ENCODE data around the gene MCTS1.
"Not testable (repeated sequence)": the region's sequence is repeated elsewhere in the genome, so short reads cannot be mapped to it uniquely, and the experiment has no call there.

MCTS1 gene

DNA sequence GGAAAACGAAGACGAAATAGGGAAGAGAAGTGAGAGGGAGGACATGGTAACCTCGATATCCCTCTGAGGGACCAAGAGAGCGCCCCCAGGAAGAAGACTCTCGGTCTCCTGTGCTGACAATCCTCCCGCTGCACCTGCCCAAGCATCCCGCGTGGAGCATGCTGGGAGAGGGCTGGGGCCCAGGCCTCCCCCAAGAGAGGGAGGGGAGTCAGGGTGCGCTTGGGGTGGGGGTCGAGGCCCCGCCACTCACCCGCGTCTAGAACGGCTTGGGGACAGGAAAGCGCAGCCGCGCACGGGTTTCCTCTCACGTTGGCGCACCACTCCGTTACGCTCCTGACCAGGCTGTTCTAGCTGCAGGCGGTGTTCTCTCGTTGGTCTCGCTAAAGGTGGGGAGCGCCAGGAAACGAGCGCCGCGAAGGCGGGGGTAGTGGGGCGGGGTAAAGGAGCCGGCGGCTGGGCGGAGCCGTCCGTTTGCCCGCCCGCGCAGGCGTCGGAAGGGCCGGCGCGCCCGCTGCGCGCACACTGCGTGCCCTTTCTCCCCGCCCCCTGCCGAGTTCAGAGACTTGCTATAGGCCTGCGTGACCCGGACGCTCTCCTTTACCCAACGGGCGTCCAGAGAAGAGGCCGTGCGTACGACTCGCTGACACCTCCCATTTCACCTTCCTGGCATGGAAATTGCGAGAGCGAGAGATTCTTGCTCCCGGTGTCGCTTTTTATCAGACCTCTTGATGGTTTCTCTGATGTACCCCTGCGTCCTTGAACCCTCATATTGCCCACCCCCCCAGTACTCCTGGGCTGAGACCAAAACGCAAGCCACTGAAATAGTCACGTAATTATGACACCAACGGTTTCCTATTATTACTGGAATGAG, 26.0 kb downstream of the MCTS1 start, which contains the start of gene C1GALT1C1:
TSS of gene C1GALT1C1 (minus strand) at position 388 of the 871 bp plus-strand sequence. CDS start 2,888 bp downstream, outside the sequence.
- peak; percentile 75 for DNase-seq (ENCODE audit: low read depth)

DNA sequence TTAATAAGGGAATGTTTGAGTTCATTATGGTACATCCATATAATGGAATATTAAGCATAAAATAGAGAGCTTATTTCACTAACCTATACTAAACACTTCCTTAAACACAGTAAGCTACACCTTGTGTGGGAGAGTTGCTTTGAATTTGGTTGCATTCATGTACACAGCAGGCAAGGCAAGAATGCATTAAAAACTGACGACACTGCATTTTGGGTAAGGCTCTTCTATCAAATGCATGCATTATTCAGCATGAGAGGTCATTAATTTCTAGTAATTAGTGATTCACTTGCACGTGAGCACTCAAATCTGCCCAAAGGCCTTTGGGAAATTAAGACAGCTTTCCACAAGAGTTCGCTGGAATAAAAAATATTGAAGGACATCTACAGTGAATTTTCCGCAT, 34.7 kb downstream of the MCTS1 start:
- no peak for DNase-seq (ENCODE audit: low read depth)

DNA sequence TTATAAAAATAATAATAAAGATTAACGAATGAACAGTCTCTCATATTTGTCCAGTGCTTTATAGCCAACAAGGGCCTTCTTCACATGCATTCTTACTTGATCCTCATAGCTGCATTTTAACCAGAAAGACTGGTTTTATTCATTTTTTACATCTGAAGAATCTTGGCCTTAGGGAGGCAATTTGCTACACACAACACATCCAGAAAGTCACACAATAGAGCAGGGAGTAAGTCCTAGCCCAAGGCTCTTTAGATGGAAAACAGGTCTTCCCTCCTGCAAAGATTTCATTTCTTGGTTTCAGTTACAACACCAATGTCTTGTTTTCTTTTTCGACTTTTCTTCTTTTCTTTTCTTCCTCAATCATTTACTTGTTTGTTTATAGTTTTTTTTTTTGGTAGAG, 39.0 kb downstream of the MCTS1 start:
- DNase-seq (ENCODE audit: low read depth), result no peak

DNA sequence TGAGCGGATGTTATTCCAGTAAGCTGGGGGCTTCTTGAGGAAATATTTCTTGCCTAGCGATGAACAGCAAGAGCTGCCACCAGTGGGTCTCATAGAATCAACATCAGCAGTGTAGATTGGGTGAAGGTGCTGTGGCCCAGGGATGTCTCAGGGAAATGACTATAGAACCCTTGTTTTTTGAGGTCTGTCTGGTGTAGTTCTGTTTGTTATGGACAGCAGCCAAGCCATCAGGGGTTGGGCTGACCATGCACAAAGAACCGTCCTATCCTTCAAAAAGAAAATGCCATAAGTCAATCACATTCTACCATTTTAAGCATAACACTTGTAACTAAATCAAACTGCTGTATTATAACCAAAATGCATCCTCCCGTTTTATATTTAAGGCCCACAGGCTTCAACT, 43.2 kb downstream of the MCTS1 start:
- DNase-seq (ENCODE audit: low read depth), result no peak

DNA sequence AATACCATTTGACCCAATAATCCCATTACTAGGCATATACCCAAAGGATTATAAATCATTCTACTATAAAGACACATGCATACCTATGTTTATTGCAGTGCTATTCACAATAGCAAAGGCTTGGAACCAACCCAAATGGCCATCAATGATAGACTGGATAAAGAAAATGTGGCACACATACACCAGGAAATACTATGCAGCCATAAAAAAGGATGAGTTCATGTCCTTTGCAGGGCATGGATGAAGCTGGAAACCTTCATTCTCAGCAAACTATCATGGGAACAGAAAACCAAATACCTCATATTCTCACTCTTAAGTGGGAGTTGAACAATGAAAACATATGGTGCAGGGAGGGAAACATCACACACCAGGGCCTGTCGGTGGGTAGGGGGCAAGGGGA, 48.4 kb downstream of the MCTS1 start:
- DNase-seq (ENCODE audit: low read depth), result not testable (repeated sequence)

DNA sequence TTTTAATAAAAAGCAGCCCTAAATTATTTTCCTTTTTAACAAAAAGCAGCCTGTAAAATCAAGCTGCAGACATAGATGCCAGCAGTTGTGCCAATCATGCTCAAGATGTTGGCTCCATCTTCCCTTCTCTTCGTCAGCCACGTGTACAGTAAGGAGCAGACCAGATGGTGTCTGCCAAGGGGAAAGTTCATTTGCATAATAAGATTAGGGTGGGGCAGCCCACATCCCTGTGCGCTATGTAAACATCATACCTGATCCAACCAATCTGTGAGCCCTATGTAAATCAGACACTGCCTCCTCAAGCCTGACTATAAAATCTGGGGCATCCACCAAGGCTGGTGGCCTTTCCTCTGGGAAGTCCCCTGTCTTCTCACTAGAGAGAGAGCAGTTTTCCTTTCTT, 49.1 kb downstream of the MCTS1 start:
- DNase-seq (ENCODE audit: low read depth), result no peak

DNA sequence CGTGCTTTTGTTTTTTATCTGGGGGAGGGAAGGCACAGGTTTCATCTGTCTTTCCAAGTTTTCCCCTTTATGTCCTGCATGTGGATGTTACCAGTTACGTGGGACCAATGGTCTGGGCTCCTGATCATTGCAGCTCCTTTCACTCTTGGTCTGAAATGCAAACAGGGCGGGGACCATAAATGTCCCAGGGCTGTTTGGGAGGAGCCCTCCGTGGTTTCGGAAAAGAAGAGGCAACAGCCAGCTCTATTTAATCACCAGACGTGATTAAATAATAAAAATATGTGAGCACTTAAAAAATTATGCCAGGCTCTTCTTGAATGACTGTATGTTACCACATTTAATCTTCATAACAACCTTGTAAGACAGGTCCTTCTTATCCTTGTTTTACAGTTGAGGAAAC, 56.7 kb downstream of the MCTS1 start:
- DNase-seq (ENCODE audit: low read depth), result no peak

All from CMK (cell line).